Measurements from ENCODE around the gene FRMPD2. TPM values are rescaled to one million over a fixed set of nuclear protein-coding genes. Genes with fewer than 3 reads are reported as not detected.

Gene FRMPD2
- total RNA-seq, 1 donor from 2014 or later = not detected

DNA sequence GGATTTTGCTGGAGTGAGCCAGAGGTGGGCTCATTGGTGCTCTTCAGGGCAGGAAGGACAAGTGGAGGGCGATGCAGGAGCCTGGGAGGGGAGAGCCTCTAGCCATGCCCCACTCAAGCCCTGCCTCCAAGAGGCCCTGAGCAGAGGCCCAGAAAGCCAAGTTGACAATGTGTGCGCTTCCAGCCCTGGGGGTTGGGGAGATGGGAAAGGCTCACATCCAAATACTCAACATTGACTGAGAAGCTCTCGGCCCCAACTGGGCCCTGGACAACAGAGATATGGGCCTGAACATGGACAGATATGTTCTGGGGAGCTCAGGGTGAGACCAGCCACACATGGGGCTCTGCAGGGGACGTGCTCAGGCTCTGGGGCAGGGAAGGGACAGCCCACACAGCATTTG, 39.0 kb downstream of the FRMPD2 start:
- Mint-ChIP-seq H3K27me3 (ENCODE audit: unreplicated experiment) (peaks cover 7% of the 10 kb centered on the region), H3K4me1 (ENCODE audit: unreplicated experiment) (peaks cover 13% of the 10 kb centered on the region), H3K27ac (ENCODE audit: unreplicated experiment) (no peak overlapping the region), H3K36me3 (ENCODE audit: low read depth, unreplicated experiment) (no peaks in the 10 kb centered on the region), H3K9me3 (ENCODE audit: unreplicated experiment) (no peaks in the 10 kb centered on the region), H3K4me3 (ENCODE audit: unreplicated experiment) (no peak overlapping the region)
- no peak for TF ChIP-seq CTCF (IDR thresholded peaks at IDR 0.05; ENCODE audit: unreplicated experiment)
- DNase-seq (ENCODE audit: low spot score) = no peak

GRCh38 chr10:48234787-48235186, 39.7 kb downstream of the FRMPD2 start:
- peaks cover 13% of the 10 kb centered on the region for H3K4me1 Mint-ChIP-seq (ENCODE audit: unreplicated experiment)
- no peak for DNase-seq (ENCODE audit: low spot score)
- no peaks in the 10 kb centered on the region for H3K36me3 Mint-ChIP-seq (ENCODE audit: low read depth, unreplicated experiment)
- no peak overlapping the region for H3K27ac Mint-ChIP-seq (ENCODE audit: unreplicated experiment)
- H3K4me3 Mint-ChIP-seq (ENCODE audit: unreplicated experiment) = no peak overlapping the region
- H3K27me3 Mint-ChIP-seq (ENCODE audit: unreplicated experiment) = peaks cover 7% of the 10 kb centered on the region
- no peak for TF ChIP-seq CTCF (IDR thresholded peaks at IDR 0.05; ENCODE audit: unreplicated experiment)
- no peaks in the 10 kb centered on the region for H3K9me3 Mint-ChIP-seq (ENCODE audit: unreplicated experiment)

DNA sequence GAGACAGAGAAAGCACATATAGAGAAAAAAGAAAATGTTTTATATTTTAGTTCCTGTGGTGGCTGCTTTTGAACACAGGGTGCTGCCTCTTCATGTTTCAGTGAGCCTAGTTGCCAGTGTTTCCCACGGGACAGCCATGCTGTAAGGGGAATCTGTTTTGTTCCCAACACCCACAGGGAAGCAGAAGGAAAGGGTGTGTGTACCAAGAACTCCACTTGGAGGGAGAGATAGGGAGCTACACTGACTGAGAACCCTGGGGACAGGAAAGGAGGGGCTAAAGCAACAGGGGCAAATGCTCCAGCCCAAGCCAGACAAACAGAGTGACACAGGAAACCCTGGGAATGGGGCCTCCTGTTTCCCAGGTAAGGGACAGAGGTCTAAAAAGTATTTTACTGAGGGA, 40.2 kb downstream of the FRMPD2 start:
- Mint-ChIP-seq H3K36me3 (ENCODE audit: low read depth, unreplicated experiment) (no peaks in the 10 kb centered on the region), H3K9me3 (ENCODE audit: unreplicated experiment) (no peaks in the 10 kb centered on the region), H3K4me1 (ENCODE audit: unreplicated experiment) (peaks cover 12% of the 10 kb centered on the region), H3K27ac (ENCODE audit: unreplicated experiment) (no peak overlapping the region), H3K27me3 (ENCODE audit: unreplicated experiment) (peaks cover 7% of the 10 kb centered on the region), H3K4me3 (ENCODE audit: unreplicated experiment) (no peak overlapping the region)
- DNase-seq (ENCODE audit: low spot score) = no peak
- no peak for TF ChIP-seq CTCF (IDR thresholded peaks at IDR 0.05; ENCODE audit: unreplicated experiment)

DNA sequence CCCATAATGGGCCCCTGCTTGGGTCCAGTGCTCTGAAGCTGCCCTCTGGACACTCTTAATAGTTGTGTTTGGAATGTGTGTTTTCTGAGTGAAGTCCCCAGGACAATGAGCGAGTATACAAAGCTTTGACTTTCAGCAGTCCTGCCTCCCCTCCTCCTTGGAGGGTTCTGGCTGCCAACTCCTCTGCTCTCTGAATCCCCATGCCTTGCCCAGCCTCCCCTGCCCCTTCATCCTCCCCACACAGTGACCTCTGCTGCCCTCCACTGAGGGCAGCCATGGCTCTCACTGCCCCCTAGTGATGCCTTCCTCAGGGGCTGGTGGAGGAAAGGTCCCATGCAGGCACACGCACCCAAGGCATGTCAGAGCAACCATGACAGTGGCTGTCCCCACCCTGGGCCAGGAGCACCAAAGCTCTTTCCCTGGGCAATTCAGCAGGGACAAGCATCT, 40.9 kb downstream of the FRMPD2 start:
- H3K27me3 Mint-ChIP-seq (ENCODE audit: unreplicated experiment) = peaks cover 7% of the 10 kb centered on the region
- TF ChIP-seq CTCF (IDR thresholded peaks at IDR 0.05; ENCODE audit: unreplicated experiment) = no peak
- no peaks in the 10 kb centered on the region for H3K9me3 Mint-ChIP-seq (ENCODE audit: unreplicated experiment)
- H3K36me3 Mint-ChIP-seq (ENCODE audit: low read depth, unreplicated experiment) = no peaks in the 10 kb centered on the region
- no peak for DNase-seq (ENCODE audit: low spot score)
- H3K27ac Mint-ChIP-seq (ENCODE audit: unreplicated experiment) = no peak overlapping the region
- no peak overlapping the region for H3K4me3 Mint-ChIP-seq (ENCODE audit: unreplicated experiment)
- peaks cover 6% of the 10 kb centered on the region for H3K4me1 Mint-ChIP-seq (ENCODE audit: unreplicated experiment)

GRCh38 chr10:48232717-48233447, 41.6 kb downstream of the FRMPD2 start:
- no peak overlapping the region for H3K4me3 Mint-ChIP-seq (ENCODE audit: unreplicated experiment)
- no peak for TF ChIP-seq CTCF (IDR thresholded peaks at IDR 0.05; ENCODE audit: unreplicated experiment)
- H3K27ac Mint-ChIP-seq (ENCODE audit: unreplicated experiment) = no peak overlapping the region
- H3K9me3 Mint-ChIP-seq (ENCODE audit: unreplicated experiment) = no peaks in the 10 kb centered on the region
- H3K27me3 Mint-ChIP-seq (ENCODE audit: unreplicated experiment) = peaks cover 7% of the 10 kb centered on the region
- no peak for DNase-seq (ENCODE audit: low spot score)
- H3K4me1 Mint-ChIP-seq (ENCODE audit: unreplicated experiment) = peaks cover 6% of the 10 kb centered on the region
- H3K36me3 Mint-ChIP-seq (ENCODE audit: low read depth, unreplicated experiment) = no peaks in the 10 kb centered on the region

Measured in endothelial cell (in vitro differentiated cells).